ENCODE measurements around the gene ASIC4. TPM values are rescaled to one million over a fixed set of nuclear protein-coding genes. Genes with fewer than 3 reads are reported as not detected.

ASIC4 gene
- total RNA-seq, 1 experiment from 2014 or later, result 2.1 TPM

DNA sequence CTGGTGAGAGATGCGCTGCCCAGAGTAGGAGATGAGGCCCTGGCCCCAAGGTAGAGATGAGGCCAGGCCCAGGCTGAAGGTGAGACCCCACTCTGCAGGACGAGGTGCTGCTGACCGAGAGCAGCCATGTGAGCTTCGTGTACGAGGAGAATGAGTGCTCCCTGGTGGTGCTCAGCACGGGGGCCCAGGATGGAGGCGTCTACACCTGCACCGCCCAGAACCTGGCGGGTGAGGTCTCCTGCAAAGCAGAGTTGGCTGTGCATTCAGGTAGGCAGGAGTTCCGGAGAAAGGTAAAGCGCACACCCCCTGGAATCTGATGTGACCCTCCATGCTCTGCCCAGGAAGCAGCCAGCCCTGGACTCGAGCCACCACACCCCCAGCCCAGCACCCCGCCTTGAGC, 37.1 kb upstream of the ASIC4 start:
- ATAC-seq (no peak), DNase-seq (ENCODE audit: low read depth, low spot score) (no peak)
- CTCF ChIA-PET, result interaction anchor here (1.8 to 4.3 kb wide), 2 partner anchors 19 to 53 kb away, joined by 8 to 25 read pairs; a partner anchor contains a TSS
- no peak overlapping the region for H3K27ac ChIP-seq (ENCODE audit: low read depth, low read length)
- no peak overlapping the region for H3K4me3 ChIP-seq (replicated peaks in 1 of 2; ENCODE audit: low read depth in 1 of 2, low read length in 2 of 2)
- no peaks in the 10 kb centered on the region; a peak in 1 of 4 replicates for H3K36me3 ChIP-seq (ENCODE audit: control insufficient read depth in 1 of 2, insufficient read depth in 2 of 2, low read length in 2 of 2)
- no peak overlapping the region for H3K4me2 ChIP-seq (ENCODE audit: low read length)
- intact Hi-C loops (cut with micrococcal nuclease), result loop anchor here (2.0 kb wide), 2 partner anchors 18 to 44 kb away; no protein-coding TSS in a partner anchor
- H3K9me3 ChIP-seq (ENCODE audit: control insufficient read depth in 1 of 2, insufficient read depth in 1 of 2, low read depth in 1 of 2, low read length in 2 of 2), result no peaks in the 10 kb centered on the region
- peaks cover 3 to 15% of the 10 kb centered on the region in 2 experiments; a peak in 3 of 4 replicates for H3K4me1 ChIP-seq (ENCODE audit: control insufficient read depth in 1 of 2, insufficient read depth in 2 of 2, low read length in 2 of 2)
- no peaks in the 10 kb centered on the region for H3K79me2 ChIP-seq (ENCODE audit: insufficient read depth, low read length)
- POLR2A ChIA-PET, result interaction anchor here (1.7 kb wide), 1 partner anchor 21 kb away, joined by 10 read pairs; the partner anchor contains the start of gene GMPPA
- no peaks in the 10 kb centered on the region for H3K9me2 ChIP-seq (ENCODE audit: insufficient read depth)
- H4K20me1 ChIP-seq (ENCODE audit: insufficient read depth), result no peaks in the 10 kb centered on the region
- no TSS peak for BruUV-seq (replicated peaks)
- no peak overlapping the region for H2AFZ ChIP-seq (ENCODE audit: low read depth, low read length, poor library complexity, severe bottlenecking)
- RAD21 ChIA-PET (ENCODE audit: low non-redundant PET in 1 of 2, low total read pairs in 2 of 2, uncharacterized antibody in 2 of 2, unreplicated experiment in 2 of 2), result interaction anchor here (1.1 to 1.4 kb wide), 2 partner anchors 53 kb away, joined by 3 read pairs; no protein-coding TSS in a partner anchor
- no peak overlapping the region for H3K9ac ChIP-seq (ENCODE audit: low read length)
- no peaks in the 10 kb centered on the region for H3K27me3 ChIP-seq (ENCODE audit: insufficient read depth, low read length)
- no peak for TF ChIP-seq ZFX (IDR thresholded peaks at IDR 0.05)
- no peak for TF ChIP-seq SP1 (IDR thresholded peaks at IDR 0.05; ENCODE audit: low read depth)
- TF ChIP-seq JUND (IDR thresholded peaks at IDR 0.05), result no peak
- no peak for TF ChIP-seq POLR2AphosphoS5 (IDR thresholded peaks at IDR 0.05; ENCODE audit: low read depth, low read length)
- TF ChIP-seq RAD21 (IDR thresholded peaks at IDR 0.05; ENCODE audit: low read depth), result no peak
- no peak for TF ChIP-seq FOSL1 (IDR thresholded peaks at IDR 0.05; ENCODE audit: low read depth)
- TF ChIP-seq, protein P1, sequence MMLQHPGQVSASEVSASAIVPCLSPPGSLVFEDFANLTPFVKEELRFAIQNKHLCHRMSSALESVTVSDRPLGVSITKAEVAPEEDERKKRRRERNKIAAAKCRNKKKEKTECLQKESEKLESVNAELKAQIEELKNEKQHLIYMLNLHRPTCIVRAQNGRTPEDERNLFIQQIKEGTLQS (IDR thresholded peaks at IDR 0.05), result no peak
- TF ChIP-seq EGR1 (IDR thresholded peaks at IDR 0.05; ENCODE audit: low read depth), result no peak
- TF ChIP-seq EZH2phosphoT487 (IDR thresholded peaks at IDR 0.05; ENCODE audit: borderline replicate concordance), result no peak
- no peak for TF ChIP-seq ELF1 (IDR thresholded peaks at IDR 0.05; ENCODE audit: borderline replicate concordance, low read depth)
- TF ChIP-seq SRF (IDR thresholded peaks at IDR 0.05; ENCODE audit: low read depth), result no peak
- TF ChIP-seq CEBPB (IDR thresholded peaks at IDR 0.05; ENCODE audit: low read depth), result no peak
- TF ChIP-seq, protein P2, sequence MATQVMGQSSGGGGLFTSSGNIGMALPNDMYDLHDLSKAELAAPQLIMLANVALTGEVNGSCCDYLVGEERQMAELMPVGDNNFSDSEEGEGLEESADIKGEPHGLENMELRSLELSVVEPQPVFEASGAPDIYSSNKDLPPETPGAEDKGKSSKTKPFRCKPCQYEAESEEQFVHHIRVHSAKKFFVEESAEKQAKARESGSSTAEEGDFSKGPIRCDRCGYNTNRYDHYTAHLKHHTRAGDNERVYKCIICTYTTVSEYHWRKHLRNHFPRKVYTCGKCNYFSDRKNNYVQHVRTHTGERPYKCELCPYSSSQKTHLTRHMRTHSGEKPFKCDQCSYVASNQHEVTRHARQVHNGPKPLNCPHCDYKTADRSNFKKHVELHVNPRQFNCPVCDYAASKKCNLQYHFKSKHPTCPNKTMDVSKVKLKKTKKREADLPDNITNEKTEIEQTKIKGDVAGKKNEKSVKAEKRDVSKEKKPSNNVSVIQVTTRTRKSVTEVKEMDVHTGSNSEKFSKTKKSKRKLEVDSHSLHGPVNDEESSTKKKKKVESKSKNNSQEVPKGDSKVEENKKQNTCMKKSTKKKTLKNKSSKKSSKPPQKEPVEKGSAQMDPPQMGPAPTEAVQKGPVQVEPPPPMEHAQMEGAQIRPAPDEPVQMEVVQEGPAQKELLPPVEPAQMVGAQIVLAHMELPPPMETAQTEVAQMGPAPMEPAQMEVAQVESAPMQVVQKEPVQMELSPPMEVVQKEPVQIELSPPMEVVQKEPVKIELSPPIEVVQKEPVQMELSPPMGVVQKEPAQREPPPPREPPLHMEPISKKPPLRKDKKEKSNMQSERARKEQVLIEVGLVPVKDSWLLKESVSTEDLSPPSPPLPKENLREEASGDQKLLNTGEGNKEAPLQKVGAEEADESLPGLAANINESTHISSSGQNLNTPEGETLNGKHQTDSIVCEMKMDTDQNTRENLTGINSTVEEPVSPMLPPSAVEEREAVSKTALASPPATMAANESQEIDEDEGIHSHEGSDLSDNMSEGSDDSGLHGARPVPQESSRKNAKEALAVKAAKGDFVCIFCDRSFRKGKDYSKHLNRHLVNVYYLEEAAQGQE (IDR thresholded peaks at IDR 0.05; ENCODE audit: low read depth), result no peak
